ENCODE results near the gene CHAF1A.

DNA sequence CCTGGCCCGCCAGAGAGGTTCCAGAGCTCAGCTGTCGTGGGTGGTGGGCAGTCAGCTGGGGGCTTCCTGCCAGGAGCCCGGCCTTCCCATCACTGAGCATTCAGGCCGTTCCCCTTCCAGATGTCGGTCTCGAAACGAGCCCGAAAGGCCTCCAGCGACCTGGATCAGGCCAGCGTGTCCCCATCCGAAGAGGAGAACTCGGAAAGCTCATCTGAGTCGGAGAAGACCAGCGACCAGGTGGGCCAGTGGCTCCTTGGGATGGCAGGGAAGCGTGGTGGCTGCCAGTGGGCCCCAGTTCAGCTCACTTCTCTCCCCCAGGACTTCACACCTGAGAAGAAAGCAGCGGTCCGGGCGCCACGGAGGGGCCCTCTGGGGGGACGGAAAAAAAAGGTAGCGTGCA, 89.0 kb downstream of the CHAF1A start:
- TF ChIP-seq, protein P1, sequence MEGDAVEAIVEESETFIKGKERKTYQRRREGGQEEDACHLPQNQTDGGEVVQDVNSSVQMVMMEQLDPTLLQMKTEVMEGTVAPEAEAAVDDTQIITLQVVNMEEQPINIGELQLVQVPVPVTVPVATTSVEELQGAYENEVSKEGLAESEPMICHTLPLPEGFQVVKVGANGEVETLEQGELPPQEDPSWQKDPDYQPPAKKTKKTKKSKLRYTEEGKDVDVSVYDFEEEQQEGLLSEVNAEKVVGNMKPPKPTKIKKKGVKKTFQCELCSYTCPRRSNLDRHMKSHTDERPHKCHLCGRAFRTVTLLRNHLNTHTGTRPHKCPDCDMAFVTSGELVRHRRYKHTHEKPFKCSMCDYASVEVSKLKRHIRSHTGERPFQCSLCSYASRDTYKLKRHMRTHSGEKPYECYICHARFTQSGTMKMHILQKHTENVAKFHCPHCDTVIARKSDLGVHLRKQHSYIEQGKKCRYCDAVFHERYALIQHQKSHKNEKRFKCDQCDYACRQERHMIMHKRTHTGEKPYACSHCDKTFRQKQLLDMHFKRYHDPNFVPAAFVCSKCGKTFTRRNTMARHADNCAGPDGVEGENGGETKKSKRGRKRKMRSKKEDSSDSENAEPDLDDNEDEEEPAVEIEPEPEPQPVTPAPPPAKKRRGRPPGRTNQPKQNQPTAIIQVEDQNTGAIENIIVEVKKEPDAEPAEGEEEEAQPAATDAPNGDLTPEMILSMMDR (IDR thresholded peaks at IDR 0.05) = no peak
- no peak for TF ChIP-seq POLR2A (IDR thresholded peaks at IDR 0.05)

Data from breast epithelium (tissue), 3 donors.